Measurements from ENCODE around the gene ACVR1.
A peak's percentile ranks its signal among the peaks of the same experiment; 100 is the strongest.

Gene ACVR1

GRCh38 chr2:157784169-157784822 is 91.8 kb downstream of the ACVR1 start:
- no peak for DNase-seq (ENCODE audit: low spot score)
- TF ChIP-seq CTCF (IDR thresholded peaks at IDR 0.05; ENCODE audit: extremely low read depth, insufficient read depth, missing control alignments) = no peak
- in situ Hi-C loops (cut with MboI; ENCODE audit: low pct_unique_long_range_greater_than_20kb, low sequenced_read_pairs, unreplicated experiment) = loop anchor here (25.0 kb wide), 1 partner anchor 228 kb away; no protein-coding TSS in a partner anchor

GRCh38 chr2:157783245-157783644 is 92.9 kb downstream of the ACVR1 start:
- in situ Hi-C loops (cut with MboI; ENCODE audit: low pct_unique_long_range_greater_than_20kb, low sequenced_read_pairs, unreplicated experiment) = loop anchor here (25.0 kb wide), 1 partner anchor 229 kb away; no protein-coding TSS in a partner anchor
- no peak for DNase-seq (ENCODE audit: low spot score)
- no peak for TF ChIP-seq CTCF (IDR thresholded peaks at IDR 0.05; ENCODE audit: extremely low read depth, insufficient read depth, missing control alignments)

- in situ Hi-C loops (cut with MboI; ENCODE audit: low pct_unique_long_range_greater_than_20kb, low sequenced_read_pairs, unreplicated experiment) = loop anchor here (25.0 kb wide), 1 partner anchor 230 kb away; no protein-coding TSS in a partner anchor
- no peak for TF ChIP-seq CTCF (IDR thresholded peaks at IDR 0.05; ENCODE audit: extremely low read depth, insufficient read depth, missing control alignments)
- no peak for DNase-seq (ENCODE audit: low spot score)
These were observed 93.9 kb downstream of the ACVR1 start for GRCh38 chr2:157782057-157782845.

- no peak for DNase-seq (ENCODE audit: low spot score)
- in situ Hi-C loops (cut with MboI; ENCODE audit: low pct_unique_long_range_greater_than_20kb, low sequenced_read_pairs, unreplicated experiment) = loop anchor here (25.0 kb wide), 1 partner anchor 232 kb away; no protein-coding TSS in a partner anchor
- no peak for TF ChIP-seq CTCF (IDR thresholded peaks at IDR 0.05; ENCODE audit: extremely low read depth, insufficient read depth, missing control alignments)
These were observed 95.9 kb downstream of the ACVR1 start for GRCh38 chr2:157780211-157780610.

GRCh38 chr2:157779794-157780193 is 96.3 kb downstream of the ACVR1 start:
- TF ChIP-seq CTCF (IDR thresholded peaks at IDR 0.05; ENCODE audit: extremely low read depth, insufficient read depth, missing control alignments) = no peak
- no peak for DNase-seq (ENCODE audit: low spot score)
- in situ Hi-C loops (cut with MboI; ENCODE audit: low pct_unique_long_range_greater_than_20kb, low sequenced_read_pairs, unreplicated experiment) = loop anchor here (25.0 kb wide), 1 partner anchor 233 kb away; no protein-coding TSS in a partner anchor

- DNase-seq (ENCODE audit: low spot score) = peak; percentile 19
- peak; percentile 42 for TF ChIP-seq CTCF (IDR thresholded peaks at IDR 0.05; ENCODE audit: extremely low read depth, insufficient read depth, missing control alignments)
- in situ Hi-C loops (cut with MboI; ENCODE audit: low pct_unique_long_range_greater_than_20kb, low sequenced_read_pairs, unreplicated experiment) = loop anchor here (25.0 kb wide), 1 partner anchor 235 kb away; no protein-coding TSS in a partner anchor
These were observed 98.7 kb downstream of the ACVR1 start for GRCh38 chr2:157777427-157777826.

Measured in GM13977 (cell line).